Type B pancreatic cell (in vitro differentiated cells): ENCODE data around the gene PAPLN. TPM values are rescaled to one million over a fixed set of nuclear protein-coding genes. Genes with fewer than 3 reads are reported as not detected.

ENCODE experiments used
- DNase-seq: peaks from one replicate; pipeline ENCODE4 v3.0.0; 2021; ENCODE audit warnings: mixed read lengths; ENCODE audit not compliant: unreplicated experiment; ENCODE audit errors: extremely low spot score
- H3K27ac Mint-ChIP-seq: 2 replicates; pipeline ENCODE4 v1.8.0; 2021; ENCODE audit warnings: mild to moderate bottlenecking, mixed read lengths
- H3K27me3 Mint-ChIP-seq: 2 replicates; pipeline ENCODE4 v1.8.0; 2021; ENCODE audit warnings: mixed read lengths
- H3K36me3 Mint-ChIP-seq: 2 replicates; pipeline ENCODE4 v1.8.0; 2021; ENCODE audit warnings: mixed read lengths
- H3K4me1 Mint-ChIP-seq: one replicate; pipeline ENCODE4 v1.8.0; 2021; ENCODE audit warnings: mixed read lengths; ENCODE audit not compliant: unreplicated experiment
- H3K4me3 Mint-ChIP-seq: 2 replicates; pipeline ENCODE4 v1.8.0; 2021; ENCODE audit warnings: mild to moderate bottlenecking, mixed read lengths
- H3K9me3 Mint-ChIP-seq: 2 replicates; pipeline ENCODE4 v1.8.0; 2021; ENCODE audit warnings: mixed read lengths
- CTCF ChIP-seq: fragments of 200-600 bp; sonication (generic); conservative IDR thresholded peaks from 2 replicates; pipeline ENCODE4 v1.5.0; 2021; ENCODE audit warnings: antibody characterized with exemption, mild to moderate bottlenecking
- total RNA-seq: library from RNA; stranded (reverse); gene quantifications from 2 replicates; pipeline ENCODE4 v1.2.1, GENCODE V29; 2021; ENCODE audit warnings: low replicate concordance

PAPLN gene
- total RNA-seq, 1 donor from 2014 or later: 0.99 TPM

GRCh38 chr14:73254247-73255004 is 17.1 kb downstream of the PAPLN start:
- H3K9me3 Mint-ChIP-seq: no peaks in the 10 kb centered on the region
- H3K4me1 Mint-ChIP-seq: no peaks in the 10 kb centered on the region
- H3K36me3 Mint-ChIP-seq: no peaks in the 10 kb centered on the region
- no peak overlapping the region for H3K4me3 Mint-ChIP-seq
- H3K27ac Mint-ChIP-seq: no peak overlapping the region
- DNase-seq: no peak
- H3K27me3 Mint-ChIP-seq: peaks cover 6% of the 10 kb centered on the region
- no peak for TF ChIP-seq CTCF

- H3K4me3 Mint-ChIP-seq: no peak overlapping the region
Observed at GRCh38 chr14:73255005-73255400, 17.7 kb downstream of the PAPLN start.

GRCh38 chr14:73255693-73256225 is 18.5 kb downstream of the PAPLN start:
- no peak overlapping the region for H3K27ac Mint-ChIP-seq
- H3K4me1 Mint-ChIP-seq: no peaks in the 10 kb centered on the region
- H3K36me3 Mint-ChIP-seq: no peaks in the 10 kb centered on the region
- no peak for DNase-seq
- H3K4me3 Mint-ChIP-seq: no peak overlapping the region
- H3K27me3 Mint-ChIP-seq: peaks cover 4% of the 10 kb centered on the region
- H3K9me3 Mint-ChIP-seq: no peaks in the 10 kb centered on the region
- TF ChIP-seq CTCF: no peak

More at GRCh38 chr14:73255005-73255400, 17.7 kb downstream of the PAPLN start:
- TF ChIP-seq CTCF: no peak
- Mint-ChIP-seq H3K27me3 (peaks cover 4% of the 10 kb centered on the region), H3K36me3 (no peaks in the 10 kb centered on the region), H3K4me1 (no peaks in the 10 kb centered on the region), H3K27ac (no peak overlapping the region), H3K9me3 (no peaks in the 10 kb centered on the region)
- DNase-seq: no peak

GRCh38 chr14:73258076-73258475 is 20.8 kb downstream of the PAPLN start:
- TF ChIP-seq CTCF: no peak

GRCh38 chr14:73258845-73259611 is 21.7 kb downstream of the PAPLN start:
- no peak for DNase-seq
- H3K9me3 Mint-ChIP-seq: no peaks in the 10 kb centered on the region
- no peaks in the 10 kb centered on the region for H3K36me3 Mint-ChIP-seq
- H3K4me3 Mint-ChIP-seq: no peak overlapping the region
- H3K27ac Mint-ChIP-seq: no peak overlapping the region
- peaks cover 4% of the 10 kb centered on the region for H3K27me3 Mint-ChIP-seq
- H3K4me1 Mint-ChIP-seq: no peaks in the 10 kb centered on the region
- no peak for TF ChIP-seq CTCF

More at GRCh38 chr14:73258076-73258475, 20.8 kb downstream of the PAPLN start:
- no peaks in the 10 kb centered on the region for H3K9me3 Mint-ChIP-seq
- DNase-seq: no peak
- no peaks in the 10 kb centered on the region for H3K36me3 Mint-ChIP-seq
- H3K4me3 Mint-ChIP-seq: no peak overlapping the region
- peaks cover 4% of the 10 kb centered on the region for H3K27me3 Mint-ChIP-seq
- H3K27ac Mint-ChIP-seq: no peak overlapping the region
- H3K4me1 Mint-ChIP-seq: no peaks in the 10 kb centered on the region
